Astrocyte (in vitro differentiated cells and primary cell): Measurements from ENCODE around the gene ANKRD33B. TPM values are rescaled to one million over a fixed set of nuclear protein-coding genes. Genes with fewer than 3 reads are reported as not detected.

Experiments used
- DNase-seq: peaks from one replicate; pipeline ENCODE4 v3.0.0-alpha.2; 2010; ENCODE audit warnings: low read depth
- FAIRE-seq: peaks from 2 replicates; lab custom pipeline; 2011; peaks lifted over from hg19 to GRCh38; lab: Jason Lieb, UNC
- H2AFZ ChIP-seq: 2 replicates; pipeline ENCODE4 v1.6.0; 2012; ENCODE audit warnings: low read depth, low read length, inconsistent platforms
- H3K27ac ChIP-seq: 2 replicates; pipeline ENCODE4 v1.5.1; 2011; ENCODE audit warnings: low read depth, low read length, inconsistent platforms
- H3K27me3 ChIP-seq: 2 replicates; pipeline ENCODE4 v1.6.0; 2011; ENCODE audit warnings: low read length, inconsistent platforms; ENCODE audit not compliant: insufficient read depth
- H3K36me3 ChIP-seq: 2 replicates; pipeline ENCODE4 v1.5.1; 2011; ENCODE audit warnings: low read length, inconsistent platforms; ENCODE audit not compliant: insufficient read depth
- H3K4me1 ChIP-seq: 2 replicates; pipeline ENCODE4 v1.5.1; 2011; ENCODE audit warnings: low read length, inconsistent platforms; ENCODE audit not compliant: insufficient read depth
- H3K4me2 ChIP-seq: 2 replicates; pipeline ENCODE4 v1.6.0; 2012; ENCODE audit warnings: low read length, inconsistent platforms
- H3K4me3 ChIP-seq: 2 replicates; pipeline ENCODE4 v1.5.1; 2011; ENCODE audit warnings: low read depth, mild to moderate bottlenecking, low read length, inconsistent platforms; ENCODE audit not compliant: insufficient read depth
- H3K79me2 ChIP-seq: 2 replicates; pipeline ENCODE4 v1.6.0; 2012; ENCODE audit warnings: mild to moderate bottlenecking, low read length, inconsistent platforms; ENCODE audit not compliant: insufficient read depth
- H3K9ac ChIP-seq: 2 replicates; pipeline ENCODE4 v1.6.0; 2012; ENCODE audit warnings: mild to moderate bottlenecking, low read length, inconsistent platforms
- H3K9me3 ChIP-seq: 2 replicates; pipeline ENCODE4 v1.5.1; 2012; ENCODE audit warnings: low read depth, mild to moderate bottlenecking, low read length, inconsistent platforms; ENCODE audit not compliant: insufficient read depth
- H4K20me1 ChIP-seq: 2 replicates; pipeline ENCODE4 v1.6.0; 2012; ENCODE audit warnings: low read length, inconsistent platforms; ENCODE audit not compliant: insufficient read depth
- H3K27ac Mint-ChIP-seq: one replicate; pipeline ENCODE4 v1.8.0; 2021; ENCODE audit warnings: mild to moderate bottlenecking, mixed read lengths; ENCODE audit not compliant: unreplicated experiment
- H3K27me3 Mint-ChIP-seq: one replicate; pipeline ENCODE4 v1.8.0; 2021; ENCODE audit warnings: low read depth, mixed read lengths; ENCODE audit not compliant: unreplicated experiment
- H3K36me3 Mint-ChIP-seq: one replicate; pipeline ENCODE4 v1.8.0; 2021; ENCODE audit warnings: low read depth, mixed read lengths; ENCODE audit not compliant: unreplicated experiment
- H3K4me1 Mint-ChIP-seq: one replicate; pipeline ENCODE4 v1.8.0; 2021; ENCODE audit warnings: low read depth, mixed read lengths; ENCODE audit not compliant: unreplicated experiment
- H3K4me3 Mint-ChIP-seq: one replicate; pipeline ENCODE4 v1.8.0; 2021; ENCODE audit warnings: mild to moderate bottlenecking, moderate library complexity, mixed read lengths; ENCODE audit not compliant: unreplicated experiment
- H3K9me3 Mint-ChIP-seq: one replicate; pipeline ENCODE4 v1.8.0; 2021; ENCODE audit warnings: mild to moderate bottlenecking, mixed read lengths; ENCODE audit not compliant: unreplicated experiment
- CTCF ChIP-seq: IDR thresholded peaks from 2 replicates; pipeline ENCODE4 v1.5.1; 2011; ENCODE audit warnings: low read depth, mild to moderate bottlenecking, inconsistent platforms, low read length, moderate library complexity; ENCODE audit not compliant: insufficient read depth
- EZH2 ChIP-seq: IDR thresholded peaks from 2 replicates; pipeline ENCODE4 v1.6.1; 2012; ENCODE audit warnings: mild to moderate bottlenecking, low read length, inconsistent platforms; ENCODE audit not compliant: insufficient read depth
- total RNA-seq: library from RNA; stranded (reverse); gene quantifications from 2 replicates; pipeline ENCODE4 v1.2.1, GENCODE V29; 2021

Gene ANKRD33B
- total RNA-seq, 1 donor from 2014 or later: 22.7 TPM

GRCh38 chr5:10684303-10685086 is 120.6 kb downstream of the ANKRD33B start:
- Mint-ChIP-seq H3K9me3 (peaks cover 10% of the 10 kb centered on the region), H3K36me3 (peaks cover 51% of the 10 kb centered on the region), H3K4me3 (no peak overlapping the region), H3K27ac (no peak overlapping the region), H3K4me1 (peaks cover 7% of the 10 kb centered on the region), H3K27me3 (no peaks in the 10 kb centered on the region)
- H3K27ac ChIP-seq: no peak overlapping the region
- FAIRE-seq: no peak
- no peak overlapping the region for H3K4me2 ChIP-seq
- no peak for TF ChIP-seq CTCF
- no peak for TF ChIP-seq EZH2
- peaks cover 20% of the 10 kb centered on the region for H3K79me2 ChIP-seq
- peaks cover 14% of the 10 kb centered on the region for H4K20me1 ChIP-seq
- no peaks in the 10 kb centered on the region for H3K27me3 ChIP-seq
- H3K9ac ChIP-seq: no peak overlapping the region
- H2AFZ ChIP-seq: no peak overlapping the region
- H3K4me3 ChIP-seq: no peak overlapping the region
- peaks cover 16% of the 10 kb centered on the region for H3K36me3 ChIP-seq
- no peaks in the 10 kb centered on the region for H3K9me3 ChIP-seq
- DNase-seq: no peak
- H3K4me1 ChIP-seq: peaks cover 6% of the 10 kb centered on the region

GRCh38 chr5:10685115-10685521 is 121.2 kb downstream of the ANKRD33B start:
- no peaks in the 10 kb centered on the region for H3K9me3 ChIP-seq
- H3K4me2 ChIP-seq: no peak overlapping the region
- peaks cover 15% of the 10 kb centered on the region for H3K36me3 ChIP-seq
- TF ChIP-seq EZH2 (no peak), CTCF (no peak)
- H3K4me3 ChIP-seq: no peak overlapping the region
- peaks cover 47% of the 10 kb centered on the region for H3K36me3 Mint-ChIP-seq
- DNase-seq (no peak), FAIRE-seq (no peak)
- H3K9me3 Mint-ChIP-seq: peaks cover 10% of the 10 kb centered on the region
- no peaks in the 10 kb centered on the region for H3K27me3 Mint-ChIP-seq
- no peak overlapping the region for H3K27ac Mint-ChIP-seq
- peaks cover 11% of the 10 kb centered on the region for H3K4me1 ChIP-seq
- H3K4me3 Mint-ChIP-seq: no peak overlapping the region
- H3K4me1 Mint-ChIP-seq: peaks cover 14% of the 10 kb centered on the region
- no peaks in the 10 kb centered on the region for H3K27me3 ChIP-seq
- H3K79me2 ChIP-seq: peaks cover 25% of the 10 kb centered on the region
- H4K20me1 ChIP-seq: peaks cover 14% of the 10 kb centered on the region
- no peak overlapping the region for H3K27ac ChIP-seq
- no peak overlapping the region for H3K9ac ChIP-seq
- H2AFZ ChIP-seq: no peak overlapping the region

GRCh38 chr5:10686890-10687289 is 123.0 kb downstream of the ANKRD33B start:
- peaks cover 30% of the 10 kb centered on the region for H3K79me2 ChIP-seq
- Mint-ChIP-seq H3K4me3 (no peak overlapping the region), H3K4me1 (peaks cover 27% of the 10 kb centered on the region), H3K9me3 (peaks cover 10% of the 10 kb centered on the region), H3K36me3 (peaks cover 40% of the 10 kb centered on the region), H3K27me3 (no peaks in the 10 kb centered on the region), H3K27ac (no peak overlapping the region)
- no peak for FAIRE-seq
- H3K27me3 ChIP-seq: no peaks in the 10 kb centered on the region
- TF ChIP-seq CTCF (no peak), EZH2 (no peak)
- no peak overlapping the region for H2AFZ ChIP-seq
- DNase-seq: no peak
- no peaks in the 10 kb centered on the region for H3K9me3 ChIP-seq
- H3K27ac ChIP-seq: no peak overlapping the region
- H3K4me1 ChIP-seq: peaks cover 29% of the 10 kb centered on the region
- no peak overlapping the region for H3K4me2 ChIP-seq
- H3K9ac ChIP-seq: no peak overlapping the region
- peaks cover 6% of the 10 kb centered on the region for H3K36me3 ChIP-seq
- no peak overlapping the region for H3K4me3 ChIP-seq
- peaks cover 14% of the 10 kb centered on the region for H4K20me1 ChIP-seq
